Activated CD8-positive, alpha-beta T cell treated with anti-CD3 and anti-CD28 coated beads for 36 hours (primary cell): Measurements from ENCODE around the gene DTX3. TPM values are rescaled to one million over a fixed set of nuclear protein-coding genes. Genes with fewer than 3 reads are reported as not detected.

ENCODE experiments used
- ATAC-seq: fragments of 200-7000 bp; cut with Tn5 transposase; one replicate; pipeline ENCODE4 v1.10.0; 2021; ENCODE audit warnings: mild to moderate bottlenecking, moderate library complexity
- CTCF ChIA-PET: fragments of 350-600 bp; sonication (Branson Sonifier 250); formaldehyde crosslinking; loops from one replicate; lab custom pipeline; 2021; ENCODE audit warnings: antibody characterized with exemption; lab: Charles Lee
- POLR2A ChIA-PET: fragments of 350-600 bp; sonication (Branson Sonifier 250); formaldehyde crosslinking; loops from one replicate; lab custom pipeline; 2021; ENCODE audit warnings: antibody characterized with exemption; lab: Charles Lee
- DNase-seq: peaks from one replicate; pipeline ENCODE4 v3.0.0-alpha.2; 2020
- H3K27ac Mint-ChIP-seq: one replicate; pipeline ENCODE4 v1.8.0; 2021; ENCODE audit warnings: mild to moderate bottlenecking, mixed read lengths
- H3K27me3 Mint-ChIP-seq: one replicate; pipeline ENCODE4 v1.8.0; 2021; ENCODE audit warnings: mixed read lengths
- H3K36me3 Mint-ChIP-seq: one replicate; pipeline ENCODE4 v1.8.0; 2021; ENCODE audit warnings: low read depth, mixed read lengths
- H3K4me1 Mint-ChIP-seq: one replicate; pipeline ENCODE4 v1.8.0; 2021; ENCODE audit warnings: low read depth, mixed read lengths
- H3K4me3 Mint-ChIP-seq: one replicate; pipeline ENCODE4 v1.8.0; 2021; ENCODE audit warnings: mild to moderate bottlenecking, moderate library complexity, mixed read lengths
- H3K9me3 Mint-ChIP-seq: one replicate; pipeline ENCODE4 v1.8.0; 2021; ENCODE audit warnings: mixed read lengths
- intact Hi-C: fragments of 100-400 bp; cut with micrococcal nuclease; formaldehyde crosslinking; loops from one replicate; pipeline ENCODE4 v1.10.0; 2022
- total RNA-seq, 2 experiments: library from RNA; stranded (reverse); gene quantifications; one replicate each; pipeline ENCODE4 v1.2.3, GENCODE V29; 2021
- TF ChIP-seq, protein P1 (sequence below): fragments of 200-600 bp; IDR thresholded peaks from one replicate; pipeline ENCODE4 v1.8.0; 2022; ENCODE audit warnings: antibody characterized with exemption, mild to moderate bottlenecking

DTX3 gene
- total RNA-seq, 2 experiments from 2014 or later, result 13.7 to 15.1 TPM

DNA sequence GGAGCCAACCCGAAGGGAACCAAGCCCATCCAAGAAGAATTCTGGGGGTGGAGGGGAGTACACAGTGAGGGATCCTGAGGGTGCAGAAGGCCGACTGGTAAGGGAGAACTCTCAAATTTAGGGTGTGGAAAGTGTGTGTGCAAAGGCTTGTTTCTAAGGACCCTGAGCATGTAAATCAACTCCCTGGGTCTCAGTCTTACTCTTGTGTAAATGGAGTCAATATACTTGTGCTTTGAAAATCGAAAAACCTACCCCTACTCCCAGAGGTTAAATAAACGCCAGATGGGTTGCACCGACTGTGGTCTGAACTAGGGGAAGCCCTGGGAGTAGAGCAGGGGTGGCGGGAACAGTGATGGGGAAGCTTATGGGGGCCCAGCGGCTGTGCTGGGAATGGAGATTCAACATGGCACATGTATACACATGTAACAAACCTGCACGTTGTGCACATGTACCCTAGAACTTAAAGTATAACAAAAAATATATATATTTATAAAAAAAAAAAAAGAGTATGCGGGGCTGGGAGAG is 22.4 kb downstream of the DTX3 start:
- CTCF ChIA-PET, result interaction anchor here (0.8 to 2.4 kb wide), 13 partner anchors 11 to 562 kb away, joined by 3 to 32 read pairs (median 5); partner anchors contain the start of genes ARHGEF25 and OS9
- H3K27ac Mint-ChIP-seq, result no peak overlapping the region
- H3K27me3 Mint-ChIP-seq, result peaks cover 90% of the 10 kb centered on the region
- peaks cover 12% of the 10 kb centered on the region for H3K4me1 Mint-ChIP-seq
- ATAC-seq (no peak), DNase-seq (no peak)
- TF ChIP-seq, protein P1, sequence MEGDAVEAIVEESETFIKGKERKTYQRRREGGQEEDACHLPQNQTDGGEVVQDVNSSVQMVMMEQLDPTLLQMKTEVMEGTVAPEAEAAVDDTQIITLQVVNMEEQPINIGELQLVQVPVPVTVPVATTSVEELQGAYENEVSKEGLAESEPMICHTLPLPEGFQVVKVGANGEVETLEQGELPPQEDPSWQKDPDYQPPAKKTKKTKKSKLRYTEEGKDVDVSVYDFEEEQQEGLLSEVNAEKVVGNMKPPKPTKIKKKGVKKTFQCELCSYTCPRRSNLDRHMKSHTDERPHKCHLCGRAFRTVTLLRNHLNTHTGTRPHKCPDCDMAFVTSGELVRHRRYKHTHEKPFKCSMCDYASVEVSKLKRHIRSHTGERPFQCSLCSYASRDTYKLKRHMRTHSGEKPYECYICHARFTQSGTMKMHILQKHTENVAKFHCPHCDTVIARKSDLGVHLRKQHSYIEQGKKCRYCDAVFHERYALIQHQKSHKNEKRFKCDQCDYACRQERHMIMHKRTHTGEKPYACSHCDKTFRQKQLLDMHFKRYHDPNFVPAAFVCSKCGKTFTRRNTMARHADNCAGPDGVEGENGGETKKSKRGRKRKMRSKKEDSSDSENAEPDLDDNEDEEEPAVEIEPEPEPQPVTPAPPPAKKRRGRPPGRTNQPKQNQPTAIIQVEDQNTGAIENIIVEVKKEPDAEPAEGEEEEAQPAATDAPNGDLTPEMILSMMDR, result no peak
- H3K4me3 Mint-ChIP-seq, result no peak overlapping the region
- no peaks in the 10 kb centered on the region for H3K9me3 Mint-ChIP-seq
- intact Hi-C loops, result loop anchor here (1.0 to 5.0 kb wide), 2 partner anchors 37 to 65 kb away; partner anchors contain the start of gene OS9
- POLR2A ChIA-PET, result interaction anchor here (0.7 to 1.7 kb wide), 2 partner anchors 47 to 103 kb away, joined by 3 to 4 read pairs; no protein-coding TSS in a partner anchor
- no peaks in the 10 kb centered on the region for H3K36me3 Mint-ChIP-seq

DNA sequence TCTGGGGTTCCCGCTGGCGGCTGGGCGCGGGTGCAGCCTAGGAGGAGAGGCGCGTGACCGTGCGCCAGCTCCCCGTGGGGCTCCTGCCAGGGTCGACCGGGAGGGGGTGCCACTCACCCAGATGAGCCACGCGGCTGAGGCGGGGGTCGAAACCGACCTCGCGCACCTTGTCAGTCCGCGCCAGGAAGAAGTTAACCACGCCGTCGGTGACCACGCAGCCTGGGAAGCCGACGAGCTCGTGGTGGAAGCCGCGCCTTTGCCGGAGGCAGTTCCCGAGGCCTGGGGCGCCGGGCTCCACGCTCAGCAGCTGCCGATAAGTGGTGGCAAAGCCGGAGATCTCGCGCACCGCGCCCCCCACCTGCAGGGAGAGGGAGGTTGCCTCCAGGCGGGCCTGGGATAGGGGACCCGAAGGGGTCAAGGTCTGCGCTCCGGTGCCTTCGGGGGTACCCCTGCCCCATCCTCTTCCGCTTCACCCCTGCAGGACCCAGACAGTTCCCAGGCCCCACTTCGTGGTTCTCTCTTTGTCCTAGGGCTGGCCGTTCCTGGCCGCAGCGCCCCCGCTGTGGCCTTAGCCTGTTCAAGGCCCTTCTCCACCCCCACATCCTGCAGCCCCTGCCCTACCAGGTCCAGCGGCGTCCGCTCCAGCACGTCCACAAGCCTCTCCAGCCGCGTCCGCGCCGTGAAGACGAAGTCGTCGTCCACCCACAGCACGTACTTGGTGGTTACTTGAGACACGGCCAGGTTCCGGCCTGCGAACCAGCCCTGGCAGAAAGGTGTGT is 23.1 kb downstream of the DTX3 start:
- TF ChIP-seq, protein P1, result peak; percentile 51
- peaks cover 88% of the 10 kb centered on the region for H3K27me3 Mint-ChIP-seq
- ATAC-seq (peak; percentile 65), DNase-seq (peak; percentile 59)
- peak overlapping the region; percentile 19 for H3K4me3 Mint-ChIP-seq
- H3K9me3 Mint-ChIP-seq, result no peaks in the 10 kb centered on the region
- intact Hi-C loops, result loop anchor here (5.0 kb wide), 1 partner anchor 65 kb away; the partner anchor contains the start of gene OS9
- no peak overlapping the region for H3K27ac Mint-ChIP-seq
- CTCF ChIA-PET, result interaction anchor here (0.8 to 2.4 kb wide), 12 partner anchors 10 to 129 kb away, joined by 3 to 32 read pairs (median 5); partner anchors contain the start of genes ARHGEF25 and OS9
- H3K4me1 Mint-ChIP-seq, result peaks cover 12% of the 10 kb centered on the region
- POLR2A ChIA-PET, result interaction anchor here (0.7 to 1.7 kb wide), 2 partner anchors 47 to 104 kb away, joined by 3 to 4 read pairs; no protein-coding TSS in a partner anchor
- no peaks in the 10 kb centered on the region for H3K36me3 Mint-ChIP-seq

DNA sequence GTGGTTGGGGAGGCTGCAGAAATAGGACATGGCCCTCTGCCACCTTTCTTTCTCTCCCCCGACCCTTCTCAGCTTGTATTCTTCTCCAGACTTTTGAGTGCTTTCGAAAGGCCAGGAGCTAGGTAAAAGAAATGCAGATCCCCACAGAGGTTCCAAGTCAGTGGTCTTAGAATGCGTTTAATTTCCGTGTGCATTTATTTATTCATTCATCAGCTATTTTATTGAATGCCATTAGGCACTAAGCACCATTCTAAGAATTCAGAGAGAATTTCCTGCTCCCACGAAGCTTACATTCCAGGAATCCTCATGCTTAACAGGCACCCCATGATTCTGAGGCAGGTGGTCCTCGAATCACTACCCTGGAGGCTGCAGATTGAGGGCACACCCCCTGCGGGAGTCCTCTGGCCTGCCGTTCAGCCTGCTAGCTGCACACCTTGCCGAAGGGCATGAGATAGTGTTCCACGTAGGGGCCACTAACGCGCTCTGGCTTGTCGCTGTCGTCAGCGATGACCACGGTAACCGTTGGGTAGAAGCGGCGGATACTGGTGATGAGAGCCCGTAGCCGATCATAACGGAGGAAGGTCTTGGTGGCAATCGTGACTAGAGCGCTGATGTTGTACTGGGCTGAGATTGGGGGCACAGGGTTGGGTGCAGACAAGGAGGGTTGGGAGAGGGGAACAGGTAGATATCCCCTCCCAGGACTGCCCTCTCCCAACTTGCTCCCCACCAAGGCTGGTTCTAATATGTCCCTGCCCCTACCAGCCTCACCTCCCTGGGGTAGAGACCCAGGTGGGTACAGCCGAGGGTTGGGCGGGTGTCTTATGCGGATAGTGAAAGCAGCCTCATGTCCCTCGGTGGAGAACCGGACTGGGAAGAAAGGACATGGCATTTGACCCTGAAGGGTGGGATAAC is 23.9 kb downstream of the DTX3 start:
- TF ChIP-seq, protein P1, result no peak
- CTCF ChIA-PET, result interaction anchor here (1.5 to 2.4 kb wide), 6 partner anchors 8 to 45 kb away, joined by 3 to 32 read pairs (median 9); no protein-coding TSS in a partner anchor
- intact Hi-C loops, result loop anchor here (5.0 kb wide), 1 partner anchor 64 kb away; the partner anchor contains the start of gene OS9
- H3K36me3 Mint-ChIP-seq, result no peaks in the 10 kb centered on the region
- H3K4me1 Mint-ChIP-seq, result peaks cover 17% of the 10 kb centered on the region
- no peak overlapping the region for H3K27ac Mint-ChIP-seq
- ATAC-seq, result no peak
- no peak overlapping the region for H3K4me3 Mint-ChIP-seq
- no peaks in the 10 kb centered on the region for H3K9me3 Mint-ChIP-seq
- H3K27me3 Mint-ChIP-seq, result peaks cover 85% of the 10 kb centered on the region
- POLR2A ChIA-PET, result no interaction called here
- no peak for DNase-seq

DNA sequence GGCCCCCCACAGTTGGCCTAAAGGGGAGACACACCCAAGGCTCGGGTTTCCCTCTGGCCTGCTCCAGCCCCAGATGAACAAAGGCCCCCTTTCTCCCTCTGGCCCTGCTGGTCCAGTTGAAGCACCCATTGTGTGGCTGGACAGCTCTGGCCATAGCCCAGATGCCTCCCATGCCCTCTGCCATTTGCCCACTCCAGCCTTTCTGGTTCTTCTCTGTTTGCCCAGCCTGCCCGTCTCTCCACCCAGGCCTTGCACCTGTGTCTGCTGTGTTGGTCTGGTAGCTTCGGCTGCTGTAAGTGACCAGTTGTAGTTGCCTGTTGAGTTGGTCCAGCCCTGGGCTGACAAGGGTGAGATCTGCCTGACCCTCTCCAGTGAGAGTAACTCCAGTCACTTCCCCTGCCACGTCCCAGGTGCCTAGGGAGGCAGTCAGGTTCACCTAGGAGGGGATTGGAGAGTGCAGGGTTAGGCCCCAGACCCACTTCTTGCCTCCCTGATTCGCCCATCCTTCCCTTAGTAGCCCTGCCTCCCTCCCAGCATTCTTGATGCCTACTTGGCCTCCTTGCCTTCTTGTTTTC is 25.4 kb downstream of the DTX3 start:
- Mint-ChIP-seq H3K9me3 (no peaks in the 10 kb centered on the region), H3K27ac (no peak overlapping the region), H3K27me3 (peaks cover 79% of the 10 kb centered on the region), H3K4me3 (no peak overlapping the region), H3K36me3 (no peaks in the 10 kb centered on the region), H3K4me1 (peaks cover 18% of the 10 kb centered on the region)
- ATAC-seq (no peak), DNase-seq (no peak)
- TF ChIP-seq, protein P1, result no peak
- ChIA-PET CTCF (interaction anchor here (1.0 to 4.9 kb wide), 5 partner anchors 8 to 47 kb away, joined by 3 to 28 read pairs (median 6); no protein-coding TSS in a partner anchor), POLR2A (no interaction called here)
- intact Hi-C loops, result loop anchor here (5.0 kb wide), 1 partner anchor 62 kb away; the partner anchor contains the start of gene OS9
